GM12878 (cell line): ENCODE measurements around the gene TOR1AIP1. TPM values are rescaled to one million over a fixed set of nuclear protein-coding genes. Genes with fewer than 3 reads are reported as not detected.

Source experiments
- ATAC-seq: fragments of 200-7000 bp; cut with Tn5 transposase; 3 replicates; pipeline ENCODE4 v1.9.1; 2020; ENCODE audit warnings: mild to moderate bottlenecking, moderate library complexity
- BruUV-seq: library from RNA; stranded (reverse); fragments of 400-500 nt; replicated peaks from 2 replicates; lab custom pipeline; 2021; lab: Mats Ljungman, UMichigan
- CTCF ChIA-PET: fragments of 300-600 bp; sonication (Branson Sonifier 250); formaldehyde crosslinking; extraction: SDS; loops from one replicate; lab custom pipeline; 2021; ENCODE audit warnings: inconsistent platforms; lab: Yijun Ruan, JAX
- POLR2A ChIA-PET: fragments of 350-600 bp; formaldehyde crosslinking; extraction: SDS; loops from one replicate; lab custom pipeline; 2021; ENCODE audit warnings: inconsistent platforms; lab: Charles Lee
- RAD21 ChIA-PET: fragments of 300-600 bp; sonication (Branson Sonifier 250); formaldehyde crosslinking; loops from one replicate; lab custom pipeline; 2023; ENCODE audit warnings: antibody characterized with exemption; ENCODE audit not compliant: unreplicated experiment; lab: Charles Lee
- SMC1A ChIA-PET: fragments of 300-600 bp; sonication (Branson Sonifier 250); formaldehyde crosslinking; loops from one replicate; lab custom pipeline; 2023; ENCODE audit not compliant: unreplicated experiment, uncharacterized antibody; lab: Charles Lee
- DNase-seq: peaks from one replicate; pipeline ENCODE4 v3.0.0-alpha.2; 2011; ENCODE audit warnings: low read depth, low spot score
- FAIRE-seq: peaks from 3 replicates; lab custom pipeline; 2011; peaks lifted over from hg19 to GRCh38; lab: Jason Lieb, UNC
- H2AFZ ChIP-seq: 2 replicates; pipeline ENCODE4 v1.6.0; 2011; ENCODE audit warnings: low read depth, low read length, control low read depth; ENCODE audit not compliant: control insufficient read depth
- H3K27ac ChIP-seq: 2 replicates; pipeline ENCODE4 v1.5.1; 2011; ENCODE audit warnings: control low read depth; ENCODE audit not compliant: control insufficient read depth, insufficient read depth
- H3K27me3 ChIP-seq, 2 experiments: replicated peaks in 1 of 2; 2 replicates each; pipeline versions ENCODE4 v1.6.0 to v1.6.1; 2011; ENCODE audit warnings: low read length in 1 of 2; ENCODE audit not compliant: control insufficient read depth in 2 of 2, insufficient read depth in 2 of 2
- H3K36me3 ChIP-seq, 2 experiments: 2 replicates each; pipeline ENCODE4 v1.5.1; 2011; ENCODE audit warnings: low read length in 1 of 2; ENCODE audit not compliant: control insufficient read depth in 2 of 2, insufficient read depth in 2 of 2
- H3K4me1 ChIP-seq: 2 replicates; pipeline ENCODE4 v1.6.1; 2011; ENCODE audit warnings: mild to moderate bottlenecking, low read length, moderate library complexity, mixed read lengths; ENCODE audit not compliant: control insufficient read depth, insufficient read depth
- H3K4me2 ChIP-seq: 2 replicates; pipeline ENCODE4 v1.6.0; 2011; ENCODE audit warnings: control low read depth; ENCODE audit not compliant: control insufficient read depth, insufficient read depth
- H3K4me3 ChIP-seq: fragments of 200-600 bp; sonication (generic); 2 replicates; pipeline ENCODE4 v1.5.1; 2016
- H3K79me2 ChIP-seq: 2 replicates; pipeline ENCODE4 v1.6.0; 2011; ENCODE audit warnings: low read length; ENCODE audit not compliant: control insufficient read depth, insufficient read depth
- H3K9ac ChIP-seq: 2 replicates; pipeline ENCODE4 v1.8.0; 2011; ENCODE audit warnings: low read length, control low read depth, mixed read lengths; ENCODE audit not compliant: control insufficient read depth, insufficient read depth
- H3K9me3 ChIP-seq: replicated peaks from 3 replicates; pipeline ENCODE4 v1.5.1; 2011; ENCODE audit warnings: mild to moderate bottlenecking, low read length; ENCODE audit not compliant: control insufficient read depth, insufficient read depth
- H4K20me1 ChIP-seq: 2 replicates; pipeline ENCODE4 v1.6.0; 2011; ENCODE audit not compliant: control insufficient read depth, insufficient read depth
- BHLHE40 ChIP-seq, 2 experiments: fragments of 450-650 bp in 1 of 2; IDR thresholded peaks; 2 replicates each; pipeline ENCODE4 v1.6.1; 2011 to 2017; ENCODE audit warnings: low read depth in 2 of 2, borderline replicate concordance in 1 of 2, improper control_type of control experiment in 1 of 2, low read length in 1 of 2, mild to moderate bottlenecking in 1 of 2
- CREB1 ChIP-seq: IDR thresholded peaks from 2 replicates; pipeline ENCODE4 v1.6.1; 2012; ENCODE audit warnings: low read depth, mild to moderate bottlenecking, inconsistent platforms
- HDAC2 ChIP-seq: fragments of 200-600 bp; sonication (generic); IDR thresholded peaks from 2 replicates; pipeline ENCODE4 v1.6.1; 2017
- IRF3 ChIP-seq: fragments of 450-650 bp; IDR thresholded peaks from 2 replicates; pipeline ENCODE4 v1.6.1; 2014; ENCODE audit warnings: mild to moderate bottlenecking
- KDM1A ChIP-seq: fragments of 200-600 bp; sonication (generic); IDR thresholded peaks from 2 replicates; pipeline ENCODE4 v1.6.1; 2016; ENCODE audit warnings: borderline replicate concordance
- MEF2B ChIP-seq: fragments of 450-650 bp; IDR thresholded peaks from 2 replicates; pipeline ENCODE4 v1.6.1; 2018; ENCODE audit warnings: mild to moderate bottlenecking, moderate library complexity; ENCODE audit not compliant: partially characterized antibody, poor library complexity, severe bottlenecking
- PAX8 ChIP-seq: fragments of 450-650 bp; IDR thresholded peaks from 2 replicates; pipeline ENCODE4 v1.6.1; 2017; ENCODE audit warnings: mild to moderate bottlenecking, moderate library complexity
- PKNOX1 ChIP-seq: fragments of 450-650 bp; IDR thresholded peaks from 2 replicates; pipeline ENCODE4 v1.6.1; 2016; ENCODE audit warnings: mild to moderate bottlenecking
- RELA ChIP-seq: fragments of 450-650 bp; IDR thresholded peaks from 2 replicates; pipeline ENCODE4 v1.8.0; 2014; ENCODE audit warnings: borderline replicate concordance; ENCODE audit not compliant: partially characterized antibody
- ZBED1 ChIP-seq: IDR thresholded peaks from 2 replicates; pipeline ENCODE4 v1.6.1; 2016; ENCODE audit warnings: borderline replicate concordance
- ZBTB33 ChIP-seq: fragments of 450-650 bp; IDR thresholded peaks from 2 replicates; pipeline ENCODE4 v1.6.1; 2017; ENCODE audit warnings: mild to moderate bottlenecking
- ZNF24 ChIP-seq: fragments of 450-650 bp; IDR thresholded peaks from 2 replicates; pipeline ENCODE4 v1.6.1; 2017; ENCODE audit warnings: antibody characterized with exemption, mild to moderate bottlenecking
- ZNF687 ChIP-seq: fragments of 450-650 bp; IDR thresholded peaks from 2 replicates; pipeline ENCODE4 v1.6.1; 2017; ENCODE audit warnings: mild to moderate bottlenecking, moderate library complexity
- ZSCAN29 ChIP-seq: fragments of 450-650 bp; IDR thresholded peaks from 2 replicates; pipeline ENCODE4 v1.6.1; 2017; ENCODE audit warnings: mild to moderate bottlenecking, moderate library complexity
- WGBS: methylation state at CpG from one replicate; pipeline ENCODE4 v1.1.6; 2016; ENCODE audit warnings: low lambda C conversion rate; ENCODE audit not compliant: insufficient replicate concordance, insufficient coverage; ENCODE audit errors: missing lambda C conversion rate; 5-methylcytosine and 5-hydroxymethylcytosine counted together
- in situ Hi-C: fragments of 300-500 bp; cut with MboI; formaldehyde crosslinking; loops from 9 replicates; pipeline ENCODE4 v1.14.3; 2018; ENCODE audit warnings: mixed read lengths
- intact Hi-C: fragments of 100-400 bp; cut with micrococcal nuclease; formaldehyde crosslinking; loops from one replicate; pipeline ENCODE4 v1.14.2; 2022; ENCODE audit not compliant: unreplicated experiment
- polyA plus RNA-seq, 11 experiments: library from polyadenylated mRNA; depleted of rRNA in 4 of 11; unstranded in 6 of 11; stranded (reverse) in 5 of 11; fragments of >200 nt; fragmentation: Nextera tagmentation in 4 of 11; fragmentation: Illumina TruSeq in 1 of 11; extraction: Ambion mirVana in 4 of 11; extraction: Trizol in 1 of 11; gene quantifications; 1 replicate in 1 of 11; 2 replicates in 10 of 11; pipeline versions ENCODE4 v1.2.1 to v1.2.3, GENCODE V29; 2011 to 2016; ENCODE audit warnings: inconsistent platforms in 2 of 11, missing spikeins in 2 of 11, low read depth in 1 of 11
- total RNA-seq, 4 experiments: library from RNA; depleted of rRNA in 3 of 4; stranded (reverse); fragments of >200 nt in 3 of 4; fragmentation: Illumina TruSeq in 1 of 4; extraction: Trizol in 1 of 4; gene quantifications; 2 replicates each; pipeline versions ENCODE4 v1.2.1 to v1.2.3, GENCODE V29; 2013 to 2021

TOR1AIP1 gene
- total and polyA plus RNA-seq, 10 of the 15 experiments (the other 5 are each of a cell fraction or from before 2014, with no cell fraction given) = 14.8 to 36.0 (median 25.8) TPM

GRCh38 chr1:179883745-179884138, 1.7 kb downstream of the TOR1AIP1 start (continued):
- TF ChIP-seq BHLHE40 (IDR thresholded peaks at IDR 0.05; ENCODE audit: borderline replicate concordance in 1 of 2, low read depth in 2 of 2, low read length in 1 of 2) = no peak
- TF ChIP-seq PKNOX1 = peak; percentile 58; the same call in 1 of the 2 replicates
- TF ChIP-seq CREB1 = peak; percentile 97

GRCh38 chr1:179888071-179888470, 6.0 kb downstream of the TOR1AIP1 start:
- FAIRE-seq (peak; percentile 75), ATAC-seq (peak; percentile 41), DNase-seq (no peak)
- RAD21 ChIA-PET = interaction anchor here (0.9 kb wide), 1 partner anchor 12 kb away, joined by 4 read pairs; no protein-coding TSS in a partner anchor
- Histone ChIP-seq H3K9ac (no peak overlapping the region), H3K79me2 (peaks cover 29% of the 10 kb centered on the region), H3K36me3 (peaks cover 0 to 7% of the 10 kb centered on the region in 2 experiments; a peak in 2 of 4 replicates), H3K4me3 (peak overlapping the region; percentile 24; the same call in 1 of the 2 replicates), H3K27me3 (no peaks in the 10 kb centered on the region), H3K4me2 (peak overlapping the region; percentile 17), H3K9me3 (no peaks in the 10 kb centered on the region), H4K20me1 (no peaks in the 10 kb centered on the region), H3K27ac (no peak overlapping the region), H3K4me1 (no peaks in the 10 kb centered on the region), H2AFZ (no peak overlapping the region)
- SMC1A ChIA-PET = interaction anchor here (1.0 to 2.2 kb wide), 9 partner anchors 10 to 160 kb away, joined by 3 to 9 read pairs (median 3); no protein-coding TSS in a partner anchor
- POLR2A ChIA-PET = interaction anchor here (0.6 to 1.4 kb wide), 4 partner anchors 8 to 66 kb away, joined by 3 to 4 read pairs (median 3); partner anchors contain the start of gene CEP350
- 70% methylated on average over 2 of the region's 2 CpGs for WGBS
- intact Hi-C loops (no loop called here), in situ Hi-C loops (no loop called here)
- BruUV-seq = no TSS peak
- CTCF ChIA-PET = interaction anchor here (0.7 to 1.6 kb wide), 9 partner anchors 9 to 291 kb away, joined by 3 to 6 read pairs (median 4); no protein-coding TSS in a partner anchor
- TF ChIP-seq ZBTB33 (no peak), ZNF24 (peak; percentile 1; the same call in 1 of the 2 replicates), ZSCAN29 (no peak), HDAC2 (no peak), IRF3 (no peak), ZNF687 (no peak), RELA (no peak), PAX8 (no peak), ZBED1 (no peak), KDM1A (no peak), MEF2B (no peak)
